Globus pallidus (tissue), 1 donor: Measurements from ENCODE around the gene DLG5.

ENCODE experiments used
- DNase-seq: peaks from one replicate; pipeline ENCODE4 v3.0.0-alpha.2; 2015; ENCODE audit warnings: low spot score

DLG5 gene

GRCh38 chr10:77819210-77820112 is 107.1 kb downstream of the DLG5 start:
- no peak for DNase-seq

DNA sequence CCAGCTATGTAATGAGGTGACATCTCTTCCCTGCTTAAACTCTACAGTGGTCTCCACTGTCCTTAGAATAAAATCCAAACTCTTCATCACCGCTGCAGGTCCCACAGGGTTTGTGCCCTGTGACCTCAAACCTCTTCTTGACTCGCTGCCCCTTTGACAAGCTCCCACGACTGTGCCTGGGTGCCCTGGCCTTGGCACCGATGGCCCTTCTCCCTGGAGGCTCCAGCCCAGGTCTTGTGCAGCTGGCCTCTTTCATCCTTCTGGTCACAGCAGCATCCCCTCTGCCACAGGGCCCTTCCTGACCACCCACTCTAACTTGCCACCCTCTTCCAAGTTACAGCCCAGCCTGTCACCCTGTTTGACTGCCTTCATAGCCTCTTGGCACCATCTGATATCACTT is 108.2 kb downstream of the DLG5 start:
- no peak for DNase-seq

DNA sequence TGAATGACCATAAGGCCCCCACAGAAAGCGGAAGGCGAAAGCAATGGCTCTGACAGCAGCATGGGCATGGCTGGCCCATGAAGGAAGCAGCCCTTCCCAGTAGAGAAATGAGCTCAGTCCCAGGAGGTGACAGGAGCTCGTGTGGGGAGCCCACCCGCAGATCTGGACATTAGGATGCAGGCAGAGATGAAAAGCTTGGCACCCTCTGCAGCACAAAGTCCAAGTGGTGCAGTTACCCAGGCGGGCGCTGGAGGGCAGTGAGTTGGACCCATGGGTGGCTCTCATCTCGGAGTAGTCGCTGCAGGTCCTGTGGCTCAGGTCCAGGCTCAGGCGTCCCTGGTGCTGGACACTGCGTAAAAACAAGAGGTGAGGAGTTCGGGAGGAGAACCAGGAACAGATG is 109.0 kb downstream of the DLG5 start:
- no peak for DNase-seq

DNA sequence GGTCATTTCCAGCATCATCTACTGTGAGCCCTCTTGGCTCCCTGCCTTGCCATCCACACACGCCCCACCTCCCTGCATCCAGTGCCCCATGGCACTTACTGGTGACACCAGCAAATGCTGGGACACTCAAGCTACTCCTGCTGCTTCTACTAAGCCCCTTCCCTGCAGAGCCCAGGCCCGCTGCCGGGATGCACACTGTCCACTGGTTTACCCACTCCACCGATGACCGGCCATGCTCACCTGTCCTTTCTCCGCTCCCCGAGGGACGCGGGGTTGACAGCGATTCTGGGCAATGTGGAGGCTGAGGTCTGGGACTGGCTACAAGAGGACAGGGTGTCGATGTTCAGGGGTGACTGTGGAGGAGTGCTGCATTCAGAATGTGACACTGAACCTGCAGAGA is 110.2 kb downstream of the DLG5 start:
- no peak for DNase-seq

- no peak for DNase-seq
These were observed 113.8 kb downstream of the DLG5 start for GRCh38 chr10:77812741-77813140.

- DNase-seq = no peak
These were observed 114.6 kb downstream of the DLG5 start for GRCh38 chr10:77811831-77812430.

- no peak for DNase-seq
These were observed 115.9 kb downstream of the DLG5 start for GRCh38 chr10:77810446-77811335.

- no peak for DNase-seq
These were observed 117.2 kb downstream of the DLG5 start for GRCh38 chr10:77809336-77809735.

GRCh38 chr10:77807706-77808105 is 118.8 kb downstream of the DLG5 start:
- no peak for DNase-seq

DNA sequence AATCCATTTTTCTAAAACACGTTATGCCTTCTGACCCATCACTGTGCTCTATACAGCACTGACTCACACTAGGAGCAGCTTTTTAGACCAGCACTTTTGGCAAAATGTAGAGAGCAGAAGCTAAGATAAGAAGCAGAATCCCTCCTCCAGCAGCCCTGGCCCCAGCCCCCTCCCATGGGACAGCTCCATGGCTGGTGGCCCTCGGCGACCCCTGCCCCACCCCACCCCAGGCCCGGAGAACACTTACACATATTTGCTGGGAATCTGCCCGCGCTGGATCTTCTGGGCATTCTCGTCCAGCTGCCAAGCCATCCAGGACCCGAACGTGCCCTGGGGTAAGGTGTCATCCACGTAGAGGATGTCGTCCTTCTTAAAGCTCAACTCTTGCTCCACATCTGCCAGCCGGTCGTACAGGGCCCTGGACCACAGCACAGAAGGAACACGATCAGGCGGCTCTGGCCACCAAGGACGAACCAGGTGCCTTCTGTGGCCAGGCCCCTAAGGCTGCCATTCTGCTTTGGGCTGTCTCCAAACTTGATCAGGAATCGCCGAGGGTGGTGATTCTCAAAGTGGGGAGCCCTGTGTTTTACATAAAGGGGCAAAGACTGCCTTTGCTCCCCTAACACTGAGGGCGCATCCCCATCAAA is 119.9 kb downstream of the DLG5 start:
- DNase-seq = no peak

DNA sequence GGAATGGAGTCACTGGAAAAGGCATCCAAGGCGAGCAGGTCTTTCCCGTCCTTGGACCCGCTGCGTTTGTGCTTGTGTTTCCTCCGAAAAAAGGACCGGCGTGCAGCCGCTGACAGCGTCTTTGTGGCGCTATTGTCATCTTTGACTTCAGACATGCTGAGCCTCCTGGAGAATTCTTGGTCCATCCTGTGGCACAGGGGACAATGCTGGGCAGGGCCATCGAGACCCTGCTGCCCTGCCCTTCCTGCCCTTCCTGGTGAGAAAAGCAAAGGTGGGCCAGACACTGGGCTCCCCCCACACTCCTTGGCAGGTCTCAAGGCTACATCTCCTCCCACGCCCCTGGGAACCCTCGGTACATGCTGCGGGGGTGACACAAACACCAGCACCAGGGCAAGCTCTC is 120.9 kb downstream of the DLG5 start:
- no peak for DNase-seq

DNA sequence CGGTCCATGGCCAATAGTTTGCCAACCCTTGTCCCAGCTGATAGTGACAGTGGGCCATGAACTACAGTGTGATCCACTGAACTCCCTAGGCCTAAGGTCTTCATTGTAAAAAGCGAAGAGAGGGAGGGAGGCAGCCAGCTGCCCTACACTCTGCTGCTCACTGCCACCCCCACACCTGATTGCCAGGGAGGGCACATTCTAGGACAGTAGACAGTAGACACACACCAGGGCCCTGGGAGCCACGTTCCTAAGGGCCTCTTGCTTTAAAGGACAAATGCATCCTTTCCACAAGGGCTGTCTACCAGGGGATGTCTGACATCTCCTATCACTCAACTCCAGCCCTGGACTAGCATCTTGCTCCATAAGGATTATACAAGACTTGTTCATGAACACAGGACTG is 122.2 kb downstream of the DLG5 start:
- DNase-seq = no peak

DNA sequence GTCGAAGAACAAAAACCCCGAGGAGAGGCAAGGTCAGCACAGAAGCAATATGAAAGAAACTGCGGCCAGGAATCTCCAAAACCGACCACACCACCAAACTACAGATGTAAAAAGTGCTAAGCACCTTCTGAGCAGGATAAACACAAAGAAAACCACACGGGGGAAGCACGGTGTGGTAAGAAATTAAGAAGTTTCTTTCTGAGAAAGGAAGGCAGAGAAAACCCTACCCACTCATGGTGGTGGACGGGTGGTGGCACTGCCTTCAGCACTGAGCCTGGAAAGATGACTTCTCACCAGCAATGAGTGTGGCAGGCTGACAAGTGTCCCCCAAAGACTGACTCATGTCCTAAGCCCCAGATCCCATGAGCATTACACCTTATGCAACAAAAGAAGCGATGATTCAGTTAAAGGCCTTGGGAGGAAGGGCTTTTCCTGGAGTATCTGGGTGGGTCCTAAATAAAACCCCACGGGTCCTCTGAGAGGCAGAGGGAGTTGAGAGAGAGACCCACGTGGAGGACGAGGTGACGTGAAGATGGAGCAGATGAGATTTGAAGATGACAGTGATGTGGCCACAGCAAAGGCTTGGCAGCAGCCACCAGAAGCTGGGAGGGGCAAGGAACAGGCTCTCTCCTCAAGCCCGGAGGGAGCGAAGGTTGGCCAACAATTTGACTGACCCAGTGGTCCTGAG is 124.9 kb downstream of the DLG5 start:
- DNase-seq = no peak

DNA sequence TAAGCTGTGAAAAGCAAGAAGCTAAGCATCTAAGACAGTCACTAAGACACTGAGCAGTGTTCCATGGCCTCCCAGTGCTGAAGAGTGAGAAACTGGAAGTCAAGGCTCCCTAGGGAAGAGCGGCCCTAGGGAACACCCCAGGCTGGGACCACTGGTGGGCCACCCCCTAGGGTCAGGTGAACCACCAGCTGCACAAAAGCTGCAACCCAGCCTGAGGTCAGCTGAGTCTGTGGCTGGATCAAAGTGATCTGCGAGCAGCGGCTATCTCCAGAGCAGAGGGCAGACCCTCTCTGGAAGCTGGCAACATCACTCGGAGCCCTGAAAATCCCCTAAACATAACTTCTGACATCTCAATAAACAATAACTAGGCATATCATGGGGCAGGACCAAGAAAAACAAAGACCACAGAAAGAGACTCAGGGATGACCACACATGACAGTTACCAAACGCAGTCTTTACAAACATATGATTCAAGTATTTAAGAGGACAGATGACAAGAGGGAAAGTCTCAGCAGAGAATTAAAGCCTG is 125.8 kb downstream of the DLG5 start:
- DNase-seq = no peak

DNA sequence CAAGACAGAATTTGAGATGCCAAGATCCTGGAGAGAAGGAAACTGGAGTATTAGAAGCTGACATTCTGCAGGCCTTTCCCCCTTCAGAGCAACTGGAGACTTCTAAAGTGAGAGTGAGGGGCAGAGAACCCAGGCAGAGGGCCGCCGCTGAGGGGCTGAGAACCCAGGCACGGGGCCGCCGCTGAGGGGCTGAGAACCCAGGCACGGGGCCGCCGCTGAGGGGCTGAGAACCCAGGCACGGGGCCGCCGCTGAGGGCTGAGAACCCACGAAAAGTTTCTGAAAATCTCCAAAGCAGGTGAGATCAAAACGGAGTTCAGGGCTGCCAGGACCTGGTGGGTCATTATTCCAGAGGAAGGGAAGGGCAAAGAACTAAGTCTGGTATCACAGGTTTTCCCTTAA is 126.2 kb downstream of the DLG5 start:
- no peak for DNase-seq

DNA sequence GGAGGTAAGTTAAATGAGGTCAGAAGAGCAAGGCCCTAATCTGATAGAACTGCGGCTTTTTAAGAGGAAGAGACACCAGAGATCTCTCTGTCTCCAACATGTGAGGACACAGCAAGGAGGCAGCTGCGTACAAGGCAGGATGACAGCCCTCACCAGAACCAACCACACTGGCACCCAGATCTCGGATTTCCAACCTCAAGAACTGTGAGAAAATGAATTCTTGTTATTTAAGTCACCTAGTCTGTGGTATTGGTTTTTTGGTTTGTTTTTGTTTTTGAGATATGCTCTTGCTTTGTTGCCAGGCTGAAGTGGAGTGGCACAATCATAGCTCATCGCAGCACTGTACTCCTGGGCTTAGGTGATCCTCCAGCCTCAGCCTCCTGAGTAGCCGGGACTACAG is 127.2 kb downstream of the DLG5 start:
- DNase-seq = no peak

GRCh38 chr10:77798940-77799339 is 127.6 kb downstream of the DLG5 start:
- DNase-seq = no peak

GRCh38 chr10:77796311-77796915 is 130.1 kb downstream of the DLG5 start:
- DNase-seq = no peak

GRCh38 chr10:77795426-77796055 is 131.0 kb downstream of the DLG5 start:
- no peak for DNase-seq
